CD4-positive, alpha-beta T cell treated with Interleukin-15 for 4 hours (primary cell): ENCODE measurements around the gene FAM236A.
"Not testable (repeated sequence)": the region's sequence is repeated elsewhere in the genome, so short reads cannot be mapped to it uniquely, and the experiment has no call there.

ENCODE experiments used
- DNase-seq: peaks from one replicate; pipeline ENCODE4 v3.0.0-alpha.2; 2020; ENCODE audit warnings: low spot score

Gene FAM236A

DNA sequence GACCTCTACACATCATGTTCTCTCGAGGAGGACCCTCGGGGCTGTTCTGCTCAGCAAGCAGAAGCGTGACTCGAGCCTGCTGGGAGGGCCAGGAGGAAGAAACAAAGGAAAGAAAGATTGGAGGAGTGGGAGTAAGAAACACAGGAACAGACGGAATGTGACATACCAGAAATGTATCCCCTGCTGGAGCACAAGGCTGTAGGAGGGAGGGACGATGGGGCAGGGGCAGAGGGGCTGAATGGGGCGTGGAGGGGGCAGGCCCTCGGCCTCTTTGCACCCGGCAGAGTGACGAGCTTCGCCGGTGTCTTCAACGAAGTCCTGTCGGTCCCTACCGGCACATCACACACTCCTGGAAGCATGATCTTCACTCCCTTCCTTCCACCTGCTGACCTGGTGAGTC, at the start of gene FAM236A:
FAM236A (plus strand) TSS at position 301 of the 400 bp plus-strand sequence; CDS start at position 358, 57 bp downstream.
- DNase-seq = not testable (repeated sequence)

DNA sequence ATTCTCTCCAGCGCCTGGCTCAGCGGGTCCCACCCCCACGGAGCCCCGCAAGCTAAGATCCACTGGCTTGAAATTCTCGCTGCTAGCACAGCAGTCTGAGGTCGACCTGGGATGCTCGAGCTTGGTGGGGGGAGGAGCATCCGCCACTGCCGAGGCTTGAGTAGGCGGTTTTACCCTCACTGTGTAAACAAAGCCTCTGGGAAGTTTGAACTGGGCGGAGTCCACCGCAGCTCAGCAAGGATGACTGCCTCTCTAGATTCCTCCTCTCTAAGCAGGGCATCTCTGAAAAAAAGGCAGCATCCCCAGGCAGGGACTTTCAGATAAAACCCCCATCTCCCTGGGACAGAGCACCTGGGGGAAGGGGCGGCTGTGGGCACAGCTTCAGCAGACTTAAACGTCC, 48.3 kb upstream of the FAM236A start:
- not testable (repeated sequence) for DNase-seq

DNA sequence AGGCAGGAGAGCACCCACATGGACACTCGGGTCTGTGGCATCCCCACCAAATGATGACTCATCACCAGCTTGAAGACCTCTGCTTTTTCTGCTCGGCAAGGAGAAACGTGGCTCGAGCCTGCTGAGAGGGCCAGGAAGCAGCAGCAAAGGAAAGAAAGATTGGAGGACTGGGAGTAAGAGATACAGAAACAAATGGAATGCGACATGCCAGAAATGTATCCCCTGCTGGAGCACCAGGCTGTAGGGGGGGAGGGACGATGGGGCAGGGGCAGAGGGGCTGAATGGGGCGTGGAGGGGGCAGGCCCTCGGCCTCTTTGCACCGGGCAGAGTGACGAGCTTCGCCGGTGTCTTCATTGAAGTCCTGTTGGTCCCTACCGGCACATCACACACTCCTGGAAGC, 25.7 kb upstream of the FAM236A start, which contains the start of gene FAM236C:
FAM236C (plus strand) TSS at position 301 of the 400 bp plus-strand sequence. CDS start 100 bp downstream, outside the sequence.
- DNase-seq = not testable (repeated sequence)

DNA sequence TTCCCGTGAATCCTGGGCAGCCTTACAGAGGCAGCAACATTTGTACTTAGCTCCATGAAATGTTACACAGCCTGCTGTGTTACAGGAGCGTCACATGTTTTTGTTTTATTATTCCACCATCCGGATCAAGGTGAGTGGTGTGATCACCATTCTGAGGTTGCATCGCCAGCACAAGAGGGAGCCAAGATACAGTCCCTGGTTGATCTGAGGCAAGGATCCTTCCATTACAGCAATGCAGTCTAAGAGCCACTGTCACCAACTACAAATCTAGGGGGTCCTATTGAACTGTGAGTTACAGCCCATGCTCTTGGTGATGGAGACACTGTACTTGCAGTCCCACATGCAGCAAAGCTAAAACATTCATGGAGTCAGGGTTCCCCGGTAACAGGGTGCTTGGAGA, 21.9 kb upstream of the FAM236A start:
- DNase-seq = not testable (repeated sequence)

DNA sequence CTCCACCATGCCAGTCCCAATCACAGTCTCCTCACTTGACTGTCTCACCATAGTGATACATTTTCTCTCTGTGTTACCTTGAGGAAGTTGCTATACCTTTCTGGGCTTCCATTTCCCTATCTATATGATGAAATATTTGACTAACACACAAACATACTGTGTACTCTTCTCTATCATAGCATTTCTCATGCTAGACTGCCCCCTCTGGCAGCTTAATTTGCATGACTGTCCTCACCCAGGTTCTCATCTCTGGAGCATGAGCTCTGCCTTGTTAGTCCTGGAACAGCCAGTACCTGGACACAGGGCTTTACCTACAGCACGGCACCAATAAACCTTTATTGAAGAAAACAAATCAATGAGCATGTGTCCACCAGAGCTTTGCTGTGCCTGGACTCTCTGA, 5.7 kb upstream of the FAM236A start:
- not testable (repeated sequence) for DNase-seq

DNA sequence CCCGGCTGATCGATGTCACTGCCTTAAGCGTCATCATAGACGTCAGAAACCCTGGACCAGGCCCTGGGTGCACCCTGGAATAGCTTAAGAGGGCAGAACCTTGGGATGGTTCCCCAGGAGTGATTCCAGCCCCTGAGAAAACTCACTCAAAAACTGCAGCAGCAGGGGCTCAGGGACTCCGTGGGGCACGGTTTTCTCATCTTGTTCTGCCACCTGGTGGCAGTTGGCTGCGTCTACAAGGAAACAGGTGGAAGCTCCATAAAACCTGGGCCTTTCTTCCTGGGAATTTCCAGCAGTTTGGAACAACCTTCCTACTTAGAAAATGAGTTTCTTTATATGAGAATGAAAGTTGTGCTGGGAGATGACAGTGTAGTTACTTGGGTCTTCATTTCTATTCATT, 1.6 kb upstream of the FAM236A start:
- DNase-seq = not testable (repeated sequence)

DNA sequence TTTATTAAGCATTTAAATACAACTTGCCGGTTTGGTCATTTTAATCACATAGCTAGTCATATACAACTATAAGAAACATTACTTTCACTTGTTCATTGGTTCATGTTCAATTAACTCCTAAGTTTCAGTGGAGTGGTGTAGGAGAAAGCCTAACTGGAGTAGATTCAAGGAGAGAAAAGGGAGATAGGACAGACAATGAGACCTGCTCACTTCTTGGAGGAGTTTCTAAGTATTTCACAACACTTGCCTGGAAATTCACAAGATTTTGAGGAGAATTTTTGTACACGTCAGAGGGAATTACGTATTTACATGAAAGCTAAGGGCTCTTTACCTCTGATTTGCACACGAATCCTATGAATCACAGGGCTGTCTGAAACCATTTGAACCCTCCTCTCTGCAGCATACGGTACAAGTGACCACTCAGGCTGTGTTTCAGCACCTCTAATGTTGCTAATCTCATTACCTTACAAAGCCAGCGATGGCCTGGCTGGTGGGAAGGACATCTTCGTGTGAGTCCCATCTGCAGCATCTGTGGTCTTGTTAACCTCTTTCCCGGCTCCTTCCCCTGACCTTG, 1.0 kb upstream of the FAM236A start:
- DNase-seq = not testable (repeated sequence)

DNA sequence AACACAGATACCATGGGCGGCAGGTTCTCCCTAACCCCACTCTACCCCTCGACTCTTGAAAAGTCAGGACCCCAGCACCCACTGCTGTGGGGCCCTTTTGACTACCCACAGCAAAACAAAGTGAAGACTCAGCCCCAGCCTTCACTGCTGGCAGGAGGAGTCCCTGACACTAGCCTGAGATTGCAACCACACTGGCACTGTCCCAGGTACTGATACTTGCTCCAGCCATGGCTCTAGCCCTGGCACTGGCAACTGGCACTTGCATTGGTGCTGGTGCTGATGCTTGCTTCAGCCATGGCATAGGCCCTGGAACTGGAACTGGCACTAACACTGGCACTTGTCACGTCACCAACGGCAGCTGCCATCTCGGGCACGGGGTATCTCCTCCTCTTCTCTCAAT, 4.3 kb downstream of the FAM236A start:
- not testable (repeated sequence) for DNase-seq

DNA sequence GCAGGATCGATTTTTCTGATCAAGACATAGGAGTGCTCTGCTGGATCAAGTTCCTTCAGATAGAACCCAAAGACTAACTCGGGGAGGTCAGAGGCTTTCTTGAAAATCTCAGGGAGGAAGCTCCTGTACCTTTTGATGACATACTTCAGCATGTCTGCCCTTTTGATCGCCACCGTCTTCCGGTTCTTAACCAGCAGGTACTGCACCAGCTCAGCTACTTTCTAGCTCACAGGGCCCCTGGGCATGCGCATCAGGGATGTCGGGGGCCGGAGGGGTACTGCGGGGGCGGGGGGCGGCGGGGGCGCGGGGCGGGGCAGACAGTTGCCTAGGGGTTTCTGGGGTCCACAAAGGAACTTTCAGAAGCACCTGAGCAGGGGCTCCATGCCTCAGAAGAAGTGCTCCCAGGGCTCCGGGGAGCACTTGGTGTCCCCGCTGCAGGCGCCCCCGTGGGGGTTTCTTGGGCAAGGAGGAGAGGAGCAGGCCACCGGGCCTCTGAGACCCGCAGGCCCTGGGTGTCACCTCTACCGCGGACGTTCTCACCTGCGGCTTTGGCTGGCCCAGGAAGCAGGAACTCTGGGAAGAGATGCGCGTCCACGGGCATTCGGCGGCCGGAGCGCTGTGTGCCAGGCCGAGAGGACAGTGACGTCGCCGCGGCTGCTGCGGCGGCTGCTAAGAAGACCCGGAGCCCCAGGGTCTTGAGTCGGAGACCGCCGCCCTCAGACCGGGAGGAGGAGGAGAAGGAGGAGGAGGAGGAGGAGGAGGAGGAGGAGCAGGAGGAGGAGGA, 5.2 kb downstream of the FAM236A start:
- DNase-seq = not testable (repeated sequence)

DNA sequence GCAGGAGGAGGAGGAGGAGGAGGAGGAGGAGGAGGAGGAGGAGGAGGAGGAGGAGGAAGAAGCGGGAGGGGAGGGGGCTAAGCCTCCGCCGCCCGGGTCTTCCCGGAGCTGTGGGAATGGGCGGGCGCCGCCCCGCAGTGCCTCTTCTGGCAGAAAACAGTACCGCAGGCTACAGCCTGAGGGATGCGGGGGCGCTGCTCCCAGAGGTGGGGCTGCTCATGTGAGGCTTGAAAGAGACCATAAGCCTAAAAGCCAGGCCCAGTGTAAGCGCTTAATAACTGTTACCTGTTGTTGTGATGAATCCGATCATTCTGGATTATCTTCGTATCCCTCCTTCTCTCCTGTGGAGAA, 5.8 kb downstream of the FAM236A start, which contains the start of gene DMRTC1:
DMRTC1 (minus strand) TSS at position 19 of the 351 bp plus-strand sequence. CDS start 68,143 bp downstream, outside the sequence.
- DNase-seq = not testable (repeated sequence)

DNA sequence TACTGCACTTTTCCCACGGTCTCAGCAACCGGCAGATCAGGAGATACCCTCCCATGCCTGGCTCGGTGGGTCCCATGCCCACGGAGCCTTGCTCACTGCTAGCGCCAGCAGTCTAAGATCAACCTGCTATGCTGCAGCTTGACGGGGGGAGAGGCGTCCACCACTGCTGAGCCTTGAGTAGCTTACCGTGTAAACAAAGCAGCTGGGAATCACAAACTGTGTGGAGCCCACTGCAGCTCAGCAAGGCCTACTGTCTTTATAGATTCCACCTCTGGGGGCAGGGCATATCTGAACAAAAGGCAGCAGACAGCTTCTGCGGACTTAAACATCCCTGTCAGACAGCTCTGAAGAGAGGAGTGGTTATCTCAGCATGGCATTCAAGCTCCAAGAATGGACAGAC, 22.0 kb downstream of the FAM236A start:
- DNase-seq = not testable (repeated sequence)

DNA sequence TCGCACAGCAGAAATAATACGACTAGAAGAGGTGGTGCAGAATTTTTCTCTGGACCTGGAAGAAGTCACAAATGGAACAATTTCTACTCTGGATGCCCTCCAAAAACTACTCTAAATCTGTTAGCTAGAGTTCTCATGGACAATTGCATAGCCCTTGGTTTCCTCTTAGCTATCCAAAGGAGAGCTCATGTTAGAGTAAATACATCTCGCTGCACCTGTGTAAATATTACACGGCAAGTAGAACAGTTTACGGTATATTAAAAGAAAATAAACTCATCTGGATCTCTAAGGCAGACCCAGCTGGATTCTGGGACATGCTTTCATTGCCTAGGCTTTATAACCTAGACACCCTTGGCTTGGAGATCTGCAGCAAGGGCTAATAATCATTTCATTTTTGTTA, 33.9 kb downstream of the FAM236A start:
- DNase-seq = not testable (repeated sequence)

DNA sequence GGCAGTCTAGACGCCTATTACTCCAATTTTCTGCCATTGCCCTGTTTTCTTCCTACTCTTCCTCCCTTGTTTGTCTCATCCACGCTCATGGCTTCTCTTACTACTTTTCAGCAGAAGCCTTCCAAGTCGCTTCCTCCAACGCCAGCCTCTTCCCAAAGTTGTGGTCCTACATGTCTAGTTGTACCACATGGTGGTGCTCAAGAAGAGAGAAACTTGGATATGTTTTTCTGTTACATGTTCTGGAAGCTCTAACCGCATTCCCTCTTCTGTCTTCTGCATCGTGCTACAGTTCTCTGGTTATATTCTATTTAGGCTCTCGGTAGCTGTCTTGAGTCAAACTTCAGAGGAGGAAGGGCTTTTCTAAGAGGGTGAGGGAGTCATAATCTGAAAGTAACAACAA, 36.9 kb downstream of the FAM236A start:
- DNase-seq = not testable (repeated sequence)

DNA sequence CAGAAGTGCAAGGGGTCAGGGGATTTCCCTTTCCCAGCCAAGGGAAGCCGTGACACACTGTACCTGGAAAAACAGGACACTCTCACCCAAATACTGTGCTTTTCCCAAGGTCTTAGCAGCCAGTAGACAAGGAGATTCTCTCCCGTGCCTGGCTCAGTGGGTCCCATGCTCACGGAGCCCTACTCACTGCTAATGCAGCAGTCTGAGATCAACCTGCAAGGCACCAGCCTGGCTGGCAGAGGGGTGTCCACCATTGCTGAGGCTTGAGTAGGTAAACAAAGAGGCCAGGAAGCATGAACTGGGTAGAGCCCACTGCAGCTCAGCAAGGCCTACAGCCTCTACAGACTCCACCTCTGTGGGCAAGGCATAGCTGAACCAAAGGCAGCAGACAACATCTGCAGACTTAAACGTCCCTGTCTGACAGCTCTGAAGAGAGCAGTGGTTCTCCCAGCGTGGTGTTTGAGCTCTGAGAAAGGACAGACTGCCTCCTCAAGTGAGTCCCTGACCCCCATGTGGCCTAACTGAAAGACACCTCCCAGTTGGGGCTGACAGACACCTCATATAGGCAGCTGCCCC, 43.0 kb downstream of the FAM236A start:
- DNase-seq = not testable (repeated sequence)
